Astrocyte of the spinal cord (primary cell): Measurements from ENCODE around the gene FDXACB1.

Experiments used
- DNase-seq: peaks from one replicate; pipeline ENCODE4 v3.0.0; 2011; ENCODE audit warnings: low read depth, low spot score
- H3K4me3 ChIP-seq: 2 replicates; pipeline ENCODE4 v1.5.1; 2011; ENCODE audit warnings: low read depth, mild to moderate bottlenecking, low read length, moderate library complexity
- CTCF ChIP-seq: IDR thresholded peaks from 2 replicates; pipeline ENCODE4 v1.5.1; 2012; ENCODE audit warnings: low read depth, mild to moderate bottlenecking, low read length, inconsistent platforms
- in situ Hi-C: cut with HindIII; loops from 2 replicates; pipeline ENCODE4 v1.10.0; 2017; ENCODE audit warnings: low sequenced_read_pairs

The FDXACB1 gene

DNA sequence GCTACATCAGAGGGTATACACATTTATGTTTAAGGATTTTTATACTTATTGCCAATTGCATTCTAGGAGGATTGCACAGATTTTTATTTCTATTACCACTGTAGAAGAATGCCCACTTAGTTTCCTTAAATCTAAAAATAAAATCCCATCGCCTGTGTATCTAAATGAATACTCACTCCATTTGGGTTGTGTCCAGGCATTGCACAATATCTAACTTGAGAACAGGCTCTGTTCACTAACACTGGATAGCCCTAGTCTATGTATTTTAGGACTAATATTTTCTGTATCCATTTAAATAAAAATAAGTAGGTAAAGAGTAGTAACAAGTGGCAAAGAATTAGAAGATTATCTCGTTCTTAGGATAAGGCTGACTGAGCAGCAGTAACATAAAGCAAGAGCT, 43.8 kb upstream of the FDXACB1 start:
- no peak overlapping the region for H3K4me3 ChIP-seq
- TF ChIP-seq CTCF: no peak
- in situ Hi-C loops: no loop called here
- DNase-seq: peak; percentile 76

- DNase-seq: no peak
- no peak overlapping the region for H3K4me3 ChIP-seq
- no peak for TF ChIP-seq CTCF
- in situ Hi-C loops: no loop called here
Observed at GRCh38 chr11:111921541-111922230, 42.7 kb upstream of the FDXACB1 start.

DNA sequence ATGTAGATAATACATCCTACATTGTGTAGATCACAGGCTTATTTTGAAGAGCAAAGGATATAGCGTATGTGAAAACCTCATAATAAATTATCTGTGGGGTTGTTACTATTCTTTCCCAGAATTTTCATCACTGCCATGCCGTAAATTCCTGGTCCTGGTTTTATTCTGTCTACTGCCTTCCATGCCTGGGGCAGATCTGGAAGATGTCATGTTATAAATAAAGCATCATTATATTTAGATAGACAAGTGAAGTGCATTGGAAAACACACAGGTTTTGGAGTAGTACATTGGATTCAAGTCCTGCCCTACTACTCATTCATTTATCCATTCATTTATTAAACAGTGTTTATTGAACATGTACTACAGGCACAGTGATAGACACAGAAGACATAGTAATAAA, 41.9 kb upstream of the FDXACB1 start:
- no peak for TF ChIP-seq CTCF
- in situ Hi-C loops: no loop called here
- no peak for DNase-seq
- H3K4me3 ChIP-seq: no peak overlapping the region

DNA sequence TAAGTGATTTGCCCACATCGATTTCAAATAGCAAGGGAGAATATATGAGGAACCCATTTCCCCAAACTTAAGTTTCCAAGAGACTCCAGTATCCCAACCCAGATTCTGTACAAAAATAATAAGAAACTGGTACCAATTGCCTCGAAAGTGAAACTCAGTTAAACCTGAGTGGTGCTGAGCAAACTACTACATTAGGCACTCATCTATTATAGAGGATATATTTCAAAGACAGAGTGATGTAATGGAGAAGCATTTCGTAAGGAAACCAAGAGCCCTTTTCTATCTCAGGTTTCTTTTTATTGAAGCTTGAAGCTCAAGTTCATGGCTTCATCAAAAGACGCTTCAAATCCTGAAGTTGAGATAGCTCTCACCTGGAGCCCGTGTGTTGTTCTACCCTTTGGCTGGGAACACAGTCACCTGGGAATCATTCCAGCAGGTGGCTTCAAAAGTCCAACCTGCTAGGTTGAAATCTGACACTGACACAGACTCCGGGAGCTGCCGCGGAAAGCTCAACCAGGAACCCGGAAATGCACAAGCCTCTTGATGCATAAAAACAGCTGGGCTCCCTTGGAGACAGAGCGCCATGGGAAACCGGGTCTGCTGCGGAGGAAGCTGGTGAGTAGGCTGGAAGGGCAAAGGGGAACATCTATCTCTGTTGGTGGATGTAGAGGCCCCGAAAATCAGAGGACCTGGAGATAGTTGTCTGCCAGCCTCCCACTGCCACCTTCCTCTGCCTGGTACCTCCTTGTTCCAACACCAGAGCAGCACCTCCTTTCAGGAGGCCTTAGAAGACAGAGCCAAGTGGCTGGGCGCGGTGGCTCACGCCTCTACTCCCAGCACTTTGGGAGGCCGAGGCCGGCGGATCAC, 39.7 kb upstream of the FDXACB1 start, which contains the start of gene C11orf52:
Gene C11orf52, plus strand, starts transcription at position 524 of the 867 bp plus-strand sequence. Its CDS starts 60 bp downstream, at position 584.
- no peak within 1 kb of the TSS for H3K4me3 ChIP-seq
- peak; percentile 56 for DNase-seq
- TF ChIP-seq CTCF: no peak
- in situ Hi-C loops: no loop called here

DNA sequence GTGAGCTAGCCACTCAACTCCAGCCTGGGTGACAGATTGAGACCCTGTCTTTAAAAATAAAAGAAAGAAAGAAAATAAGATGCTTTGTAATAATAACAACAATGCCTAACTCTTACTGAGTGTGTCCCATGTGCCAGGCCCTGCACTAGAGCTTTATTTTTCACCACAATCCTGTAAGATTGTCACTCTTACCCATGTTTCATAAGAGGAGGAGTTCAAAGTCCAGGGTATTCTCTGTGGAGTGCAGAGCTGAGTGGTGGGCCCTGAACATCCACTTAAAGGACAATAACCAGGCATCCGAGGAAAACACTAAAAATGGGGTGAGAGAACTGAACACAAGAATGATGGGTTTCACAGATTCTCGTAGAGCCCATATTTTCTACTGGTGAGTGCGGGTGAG, 38.8 kb upstream of the FDXACB1 start:
- TF ChIP-seq CTCF: no peak
- in situ Hi-C loops: no loop called here
- no peak overlapping the region for H3K4me3 ChIP-seq
- DNase-seq: no peak

GRCh38 chr11:111917312-111917711, 38.3 kb upstream of the FDXACB1 start:
- in situ Hi-C loops: no loop called here
- TF ChIP-seq CTCF: no peak
- DNase-seq: no peak

More at GRCh38 chr11:111917312-111917711, 38.3 kb upstream of the FDXACB1 start:
- H3K4me3 ChIP-seq: no peak overlapping the region
